ENCODE data around the gene RSPRY1.

The RSPRY1 gene

GRCh38 chr16:57152096-57153093 lies 33.7 kb upstream of the RSPRY1 start:
- DNase-seq, result peak in 5 of 51 donors; percentile 34 to 58 (median 40)

- no peak for DNase-seq
Observed at GRCh38 chr16:57153841-57154240, 32.3 kb upstream of the RSPRY1 start.

GRCh38 chr16:57155702-57156350 lies 30.3 kb upstream of the RSPRY1 start:
- no peak for DNase-seq

- DNase-seq, result no peak
Observed at GRCh38 chr16:57156351-57156703, 29.8 kb upstream of the RSPRY1 start.

GRCh38 chr16:57157533-57157932 lies 28.6 kb upstream of the RSPRY1 start:
- DNase-seq, result no peak

GRCh38 chr16:57159447-57159846 lies 26.7 kb upstream of the RSPRY1 start:
- no peak for DNase-seq

GRCh38 chr16:57163842-57164241 lies 22.3 kb upstream of the RSPRY1 start:
- no peak for DNase-seq

GRCh38 chr16:57165483-57165882 lies 20.6 kb upstream of the RSPRY1 start:
- no peak for DNase-seq

- DNase-seq, result peak in 1 of 51 donors; percentile 30
Observed at GRCh38 chr16:57165938-57166337, 20.2 kb upstream of the RSPRY1 start.

- DNase-seq, result no peak
Observed at GRCh38 chr16:57166451-57166850, 19.7 kb upstream of the RSPRY1 start.

GRCh38 chr16:57166951-57167350 lies 19.2 kb upstream of the RSPRY1 start:
- no peak for DNase-seq

- no peak for DNase-seq
Observed at GRCh38 chr16:57167538-57167937, 18.6 kb upstream of the RSPRY1 start.

- peak in 5 of 51 donors; percentile 23 to 74 (median 35) for DNase-seq
Observed at GRCh38 chr16:57167953-57168352, 18.2 kb upstream of the RSPRY1 start.

- peak in 1 of 51 donors; percentile 18 for DNase-seq
Observed at GRCh38 chr16:57169327-57169726, 16.8 kb upstream of the RSPRY1 start.

GRCh38 chr16:57172721-57173290 lies 13.3 kb upstream of the RSPRY1 start:
- no peak for DNase-seq

- no peak for DNase-seq
Observed at GRCh38 chr16:57175896-57176295, 10.2 kb upstream of the RSPRY1 start.

GRCh38 chr16:57178196-57178595 lies 7.9 kb upstream of the RSPRY1 start:
- no peak for DNase-seq

GRCh38 chr16:57178793-57179212 lies 7.3 kb upstream of the RSPRY1 start:
- DNase-seq, result no peak

- DNase-seq, result no peak
Observed at GRCh38 chr16:57179215-57179828, 6.8 kb upstream of the RSPRY1 start.

- DNase-seq, result no peak
Observed at GRCh38 chr16:57184113-57184512, 2.0 kb upstream of the RSPRY1 start.

- peak in 3 of 51 donors; percentile 28 to 43 (median 29) for DNase-seq
Observed at GRCh38 chr16:57184887-57185445, 1.2 kb upstream of the RSPRY1 start.

Data from hypothalamus (tissue), 51 donors.